K562 (cell line): ENCODE measurements around the gene TRIO. TPM values are rescaled to one million over a fixed set of nuclear protein-coding genes. Genes with fewer than 3 reads are reported as not detected.

ENCODE experiments used
- RBM25 ChIP-seq: fragments of 200-400 bp; formaldehyde crosslinking; IDR thresholded peaks from 2 replicates; pipeline ENCODE4 v1.6.1; 2018; ENCODE audit warnings: low read length, low read depth, moderate library complexity; ENCODE audit not compliant: severe bottlenecking
- polyA plus RNA-seq, 8 experiments: library from polyadenylated mRNA; depleted of rRNA in 4 of 8; stranded (reverse) in 5 of 8; unstranded in 3 of 8; fragments of >200 nt; fragmentation: Nextera tagmentation in 2 of 8; fragmentation: Illumina TruSeq in 1 of 8; extraction: Ambion mirVana in 2 of 8; extraction: Trizol in 1 of 8; gene quantifications; 2 replicates each; pipeline versions ENCODE4 v1.2.1 to v1.2.3, GENCODE V29; 2011 to 2014; ENCODE audit warnings: inconsistent platforms in 1 of 8, missing spikeins in 1 of 8
- total RNA-seq, 7 experiments: library from RNA; depleted of rRNA in 6 of 7; stranded (reverse); fragments of >200 nt in 6 of 7; fragmentation: Illumina TruSeq in 2 of 7; extraction: Trizol in 2 of 7; gene quantifications; 2 replicates each; pipeline versions ENCODE4 v1.2.1 to v1.2.3, GENCODE V29; 2011 to 2021; ENCODE audit warnings: low replicate concordance in 1 of 7
- TF ChIP-seq, protein P1 (sequence below): fragments of 200-600 bp; sonication (generic); IDR thresholded peaks from one replicate; pipeline ENCODE4 v1.6.1; 2012; ENCODE audit warnings: mild to moderate bottlenecking, low read depth, low read length, inconsistent platforms

The TRIO gene
- total and polyA plus RNA-seq, 9 of the 15 experiments (the other 6 are each of a cell fraction or from before 2014, with no cell fraction given): 0.24 to 5.0 (median 1.1) TPM

DNA sequence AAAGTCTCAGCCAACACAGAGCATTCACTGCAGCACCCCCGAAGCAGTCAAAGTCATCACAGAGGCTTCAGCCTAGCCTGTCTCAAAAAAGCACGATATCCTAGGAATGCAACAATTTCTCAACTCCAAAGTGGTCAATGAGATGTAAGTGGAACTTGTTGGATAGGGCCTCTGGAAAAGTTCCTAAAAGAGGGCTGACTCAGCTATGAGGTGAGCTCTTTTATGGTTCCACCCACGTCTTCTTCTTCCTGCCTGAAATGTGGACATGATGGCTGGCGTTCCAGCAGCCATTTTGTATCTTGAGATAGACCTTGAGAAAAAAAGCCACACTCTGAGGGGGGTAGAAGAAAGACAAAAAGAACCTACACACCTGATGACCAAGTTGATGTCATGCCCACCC is 32.5 kb upstream of the TRIO start (continued):
- TF ChIP-seq, protein P1, sequence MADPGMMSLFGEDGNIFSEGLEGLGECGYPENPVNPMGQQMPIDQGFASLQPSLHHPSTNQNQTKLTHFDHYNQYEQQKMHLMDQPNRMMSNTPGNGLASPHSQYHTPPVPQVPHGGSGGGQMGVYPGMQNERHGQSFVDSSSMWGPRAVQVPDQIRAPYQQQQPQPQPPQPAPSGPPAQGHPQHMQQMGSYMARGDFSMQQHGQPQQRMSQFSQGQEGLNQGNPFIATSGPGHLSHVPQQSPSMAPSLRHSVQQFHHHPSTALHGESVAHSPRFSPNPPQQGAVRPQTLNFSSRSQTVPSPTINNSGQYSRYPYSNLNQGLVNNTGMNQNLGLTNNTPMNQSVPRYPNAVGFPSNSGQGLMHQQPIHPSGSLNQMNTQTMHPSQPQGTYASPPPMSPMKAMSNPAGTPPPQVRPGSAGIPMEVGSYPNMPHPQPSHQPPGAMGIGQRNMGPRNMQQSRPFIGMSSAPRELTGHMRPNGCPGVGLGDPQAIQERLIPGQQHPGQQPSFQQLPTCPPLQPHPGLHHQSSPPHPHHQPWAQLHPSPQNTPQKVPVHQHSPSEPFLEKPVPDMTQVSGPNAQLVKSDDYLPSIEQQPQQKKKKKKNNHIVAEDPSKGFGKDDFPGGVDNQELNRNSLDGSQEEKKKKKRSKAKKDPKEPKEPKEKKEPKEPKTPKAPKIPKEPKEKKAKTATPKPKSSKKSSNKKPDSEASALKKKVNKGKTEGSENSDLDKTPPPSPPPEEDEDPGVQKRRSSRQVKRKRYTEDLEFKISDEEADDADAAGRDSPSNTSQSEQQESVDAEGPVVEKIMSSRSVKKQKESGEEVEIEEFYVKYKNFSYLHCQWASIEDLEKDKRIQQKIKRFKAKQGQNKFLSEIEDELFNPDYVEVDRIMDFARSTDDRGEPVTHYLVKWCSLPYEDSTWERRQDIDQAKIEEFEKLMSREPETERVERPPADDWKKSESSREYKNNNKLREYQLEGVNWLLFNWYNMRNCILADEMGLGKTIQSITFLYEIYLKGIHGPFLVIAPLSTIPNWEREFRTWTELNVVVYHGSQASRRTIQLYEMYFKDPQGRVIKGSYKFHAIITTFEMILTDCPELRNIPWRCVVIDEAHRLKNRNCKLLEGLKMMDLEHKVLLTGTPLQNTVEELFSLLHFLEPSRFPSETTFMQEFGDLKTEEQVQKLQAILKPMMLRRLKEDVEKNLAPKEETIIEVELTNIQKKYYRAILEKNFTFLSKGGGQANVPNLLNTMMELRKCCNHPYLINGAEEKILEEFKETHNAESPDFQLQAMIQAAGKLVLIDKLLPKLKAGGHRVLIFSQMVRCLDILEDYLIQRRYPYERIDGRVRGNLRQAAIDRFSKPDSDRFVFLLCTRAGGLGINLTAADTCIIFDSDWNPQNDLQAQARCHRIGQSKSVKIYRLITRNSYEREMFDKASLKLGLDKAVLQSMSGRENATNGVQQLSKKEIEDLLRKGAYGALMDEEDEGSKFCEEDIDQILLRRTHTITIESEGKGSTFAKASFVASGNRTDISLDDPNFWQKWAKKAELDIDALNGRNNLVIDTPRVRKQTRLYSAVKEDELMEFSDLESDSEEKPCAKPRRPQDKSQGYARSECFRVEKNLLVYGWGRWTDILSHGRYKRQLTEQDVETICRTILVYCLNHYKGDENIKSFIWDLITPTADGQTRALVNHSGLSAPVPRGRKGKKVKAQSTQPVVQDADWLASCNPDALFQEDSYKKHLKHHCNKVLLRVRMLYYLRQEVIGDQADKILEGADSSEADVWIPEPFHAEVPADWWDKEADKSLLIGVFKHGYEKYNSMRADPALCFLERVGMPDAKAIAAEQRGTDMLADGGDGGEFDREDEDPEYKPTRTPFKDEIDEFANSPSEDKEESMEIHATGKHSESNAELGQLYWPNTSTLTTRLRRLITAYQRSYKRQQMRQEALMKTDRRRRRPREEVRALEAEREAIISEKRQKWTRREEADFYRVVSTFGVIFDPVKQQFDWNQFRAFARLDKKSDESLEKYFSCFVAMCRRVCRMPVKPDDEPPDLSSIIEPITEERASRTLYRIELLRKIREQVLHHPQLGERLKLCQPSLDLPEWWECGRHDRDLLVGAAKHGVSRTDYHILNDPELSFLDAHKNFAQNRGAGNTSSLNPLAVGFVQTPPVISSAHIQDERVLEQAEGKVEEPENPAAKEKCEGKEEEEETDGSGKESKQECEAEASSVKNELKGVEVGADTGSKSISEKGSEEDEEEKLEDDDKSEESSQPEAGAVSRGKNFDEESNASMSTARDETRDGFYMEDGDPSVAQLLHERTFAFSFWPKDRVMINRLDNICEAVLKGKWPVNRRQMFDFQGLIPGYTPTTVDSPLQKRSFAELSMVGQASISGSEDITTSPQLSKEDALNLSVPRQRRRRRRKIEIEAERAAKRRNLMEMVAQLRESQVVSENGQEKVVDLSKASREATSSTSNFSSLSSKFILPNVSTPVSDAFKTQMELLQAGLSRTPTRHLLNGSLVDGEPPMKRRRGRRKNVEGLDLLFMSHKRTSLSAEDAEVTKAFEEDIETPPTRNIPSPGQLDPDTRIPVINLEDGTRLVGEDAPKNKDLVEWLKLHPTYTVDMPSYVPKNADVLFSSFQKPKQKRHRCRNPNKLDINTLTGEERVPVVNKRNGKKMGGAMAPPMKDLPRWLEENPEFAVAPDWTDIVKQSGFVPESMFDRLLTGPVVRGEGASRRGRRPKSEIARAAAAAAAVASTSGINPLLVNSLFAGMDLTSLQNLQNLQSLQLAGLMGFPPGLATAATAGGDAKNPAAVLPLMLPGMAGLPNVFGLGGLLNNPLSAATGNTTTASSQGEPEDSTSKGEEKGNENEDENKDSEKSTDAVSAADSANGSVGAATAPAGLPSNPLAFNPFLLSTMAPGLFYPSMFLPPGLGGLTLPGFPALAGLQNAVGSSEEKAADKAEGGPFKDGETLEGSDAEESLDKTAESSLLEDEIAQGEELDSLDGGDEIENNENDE: no peak
- peak; percentile 76 for TF ChIP-seq RBM25
